ENCODE results near the gene ZFYVE28. TPM values are rescaled to one million over a fixed set of nuclear protein-coding genes. Genes with fewer than 3 reads are reported as not detected.

Gene ZFYVE28
- total RNA-seq, 1 donor: 2.7 TPM

DNA sequence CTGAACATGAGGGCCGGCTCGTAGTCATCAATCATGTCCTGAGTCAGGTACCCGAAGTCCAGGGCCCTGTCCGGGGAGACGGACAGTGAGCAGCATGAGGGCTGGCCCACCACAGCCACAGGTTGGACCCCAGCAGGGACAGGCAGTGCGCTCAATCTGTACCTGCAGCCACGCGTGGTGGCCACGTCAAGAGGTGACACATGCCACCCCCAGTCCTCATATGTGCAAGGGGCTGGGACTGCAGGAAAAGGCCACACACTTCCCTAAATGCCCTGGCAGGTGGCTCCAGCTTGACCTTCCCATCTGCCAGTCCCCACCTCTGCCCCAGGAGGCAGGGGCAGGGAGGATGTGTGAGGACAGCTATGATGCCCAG is 82.7 kb downstream of the ZFYVE28 start:
- no peak for DNase-seq (ENCODE audit: low read depth in 2 of 3, low spot score in 2 of 3)

DNA sequence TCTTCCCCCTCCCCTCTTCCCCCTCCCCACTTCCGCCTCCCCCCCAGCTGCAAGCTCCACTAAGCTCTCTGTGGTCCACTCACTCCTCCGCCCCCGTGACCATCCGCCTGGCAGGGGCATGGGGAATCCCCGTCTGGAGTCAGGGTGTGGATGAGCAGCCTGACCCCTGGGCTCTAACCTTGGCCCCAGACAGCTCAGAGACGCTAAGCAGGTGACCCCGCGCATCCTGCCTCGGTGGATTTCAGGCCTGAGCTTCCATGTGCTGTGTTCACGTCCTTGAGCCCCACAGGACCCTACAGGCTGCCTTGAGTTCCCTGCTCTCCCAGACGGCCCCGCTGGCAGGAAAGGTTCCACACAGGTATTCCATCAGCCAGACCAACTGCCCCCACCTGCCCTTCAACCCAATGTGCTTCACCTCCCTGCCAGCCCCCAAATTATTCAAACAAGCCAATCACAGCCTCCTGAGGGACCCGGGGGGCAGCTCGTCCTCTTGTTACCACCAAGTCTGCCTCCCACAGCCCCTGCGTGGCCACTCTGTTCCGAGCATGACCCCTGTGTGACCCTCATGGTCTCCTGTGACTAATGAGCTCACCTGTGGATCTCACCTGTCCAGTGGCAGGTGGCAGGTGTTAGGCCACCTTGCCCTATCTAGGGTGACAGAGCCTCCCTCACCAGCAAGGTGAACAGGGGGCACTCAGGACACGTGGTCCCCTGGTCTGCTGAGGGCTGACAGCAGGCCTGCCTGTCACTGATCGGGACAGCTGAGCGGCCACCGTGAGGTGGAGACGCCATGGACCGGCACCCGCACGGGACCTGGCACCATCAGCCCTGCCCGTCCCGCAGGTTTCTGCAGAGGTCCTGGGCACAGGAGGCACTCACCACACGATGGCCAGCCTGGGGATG is 83.4 kb downstream of the ZFYVE28 start:
- DNase-seq (ENCODE audit: low read depth in 2 of 3, low spot score in 2 of 3): no peak

DNA sequence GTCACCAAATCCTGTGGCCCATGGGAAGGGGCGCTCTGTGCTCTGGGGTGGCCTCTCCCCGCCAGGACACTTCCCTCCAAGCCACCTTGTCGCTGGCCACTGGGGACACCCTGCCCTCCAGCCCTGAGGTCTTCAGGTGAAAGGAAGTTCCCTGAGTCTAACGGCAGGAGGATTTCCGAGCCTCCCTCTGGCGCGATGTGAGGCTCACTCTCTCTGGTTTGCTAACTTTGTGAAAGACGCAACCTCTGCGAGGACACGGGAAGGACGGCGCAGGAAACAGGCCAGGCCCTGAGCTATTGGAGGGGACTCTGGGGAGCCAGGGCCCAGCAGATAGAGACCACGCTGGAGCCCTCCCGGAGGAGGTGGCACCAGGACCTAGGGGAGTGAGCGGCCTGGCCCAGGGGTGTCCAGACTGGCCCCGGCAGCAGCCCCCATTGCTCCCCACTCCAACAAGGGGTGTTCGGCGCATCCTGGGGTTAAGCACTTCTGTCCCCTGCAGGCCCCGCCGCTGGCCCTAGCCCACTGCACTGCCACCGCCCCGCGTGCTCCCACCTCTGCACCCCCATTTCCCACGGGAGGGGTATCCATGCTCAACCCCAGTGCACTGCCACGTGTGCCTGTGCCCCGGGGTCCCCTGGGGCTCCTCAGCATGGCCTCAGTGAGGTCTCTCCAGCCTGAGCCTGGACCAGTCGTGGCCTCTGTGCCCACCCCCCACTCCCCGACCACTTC is 84.4 kb downstream of the ZFYVE28 start:
- DNase-seq (ENCODE audit: low read depth in 2 of 3, low spot score in 2 of 3): no peak

DNA sequence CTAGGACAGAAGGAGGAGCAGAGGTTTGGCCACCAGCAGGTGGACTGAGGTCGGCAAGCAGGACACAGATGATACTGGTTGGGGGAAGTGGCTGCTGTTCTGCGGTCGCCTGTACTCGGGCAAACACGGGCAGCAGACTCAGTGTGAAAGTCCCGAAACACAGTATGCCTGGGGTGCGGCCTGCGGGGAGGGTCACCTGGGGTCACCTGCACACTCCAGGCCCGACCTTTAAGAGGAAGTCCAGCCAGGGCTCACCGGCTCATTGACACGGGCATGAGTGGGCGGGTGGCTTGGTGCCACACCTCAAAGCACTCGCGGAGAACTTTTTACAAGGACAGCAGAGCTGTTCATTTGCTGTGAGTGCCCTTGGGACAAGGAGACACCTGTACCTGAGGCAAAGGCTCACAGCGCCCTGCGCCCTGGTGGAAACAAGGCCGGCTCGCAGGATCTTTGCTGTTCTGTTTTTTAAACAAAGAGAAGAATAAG is 85.0 kb downstream of the ZFYVE28 start:
- peak in 2 of 3 donors; percentile 57 to 66 for DNase-seq (ENCODE audit: low read depth in 2 of 3, low spot score in 2 of 3)

DNA sequence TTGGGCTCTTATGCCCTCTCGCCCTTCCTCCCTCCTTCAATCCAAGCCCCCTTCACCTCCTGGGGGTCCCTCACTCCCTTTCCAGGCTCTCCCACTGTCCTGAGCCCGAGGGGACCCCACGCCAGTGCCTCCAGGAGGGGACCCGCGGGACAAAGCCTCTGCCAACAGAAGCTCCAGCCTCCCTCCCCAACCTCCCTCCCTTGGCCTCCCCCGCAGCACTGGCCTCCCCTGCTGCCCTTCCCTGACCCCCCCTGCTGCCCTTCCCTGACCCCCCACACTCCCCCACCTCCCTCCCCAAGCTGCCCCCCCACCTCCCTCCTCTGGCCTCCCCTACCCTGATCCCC is 85.5 kb downstream of the ZFYVE28 start:
- DNase-seq (ENCODE audit: low read depth in 2 of 3, low spot score in 2 of 3): no peak

DNA sequence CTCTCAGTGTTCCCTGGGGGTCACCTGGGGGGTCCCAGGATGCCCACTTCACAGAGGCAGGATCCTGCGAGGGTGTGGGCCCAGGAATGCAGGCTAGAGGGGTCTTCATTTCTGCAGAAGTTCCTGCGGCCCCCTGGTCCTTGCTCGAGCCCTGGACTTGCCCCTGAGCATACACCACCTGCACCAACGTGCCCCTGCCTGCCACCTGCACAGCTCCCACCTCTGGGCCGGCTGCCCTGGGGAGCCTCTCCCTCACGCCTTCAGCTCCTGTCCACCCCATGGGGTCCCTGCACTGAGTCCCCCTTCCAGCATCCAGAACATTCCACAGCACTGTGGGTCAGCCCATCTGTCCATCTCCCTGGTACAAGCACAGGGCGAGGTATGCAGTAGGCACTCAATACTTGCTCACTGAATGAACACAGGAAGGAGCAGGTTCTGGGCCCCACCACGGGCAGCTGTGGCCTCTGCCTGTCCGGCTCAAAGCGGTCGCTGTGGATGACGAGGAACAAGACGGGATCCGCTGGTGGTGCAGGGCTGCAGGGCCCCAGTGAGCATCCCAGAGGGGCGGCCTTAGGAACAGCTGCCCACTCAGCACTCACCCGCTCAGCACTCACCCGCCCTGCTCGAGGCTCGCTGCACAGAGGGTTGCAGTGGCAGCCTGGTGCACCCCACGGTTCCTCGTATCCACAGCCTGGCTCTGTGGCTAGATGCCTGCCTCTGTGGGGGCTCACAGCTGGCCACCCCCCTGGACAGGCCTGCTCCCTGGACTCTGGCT is 86.1 kb downstream of the ZFYVE28 start:
- no peak for DNase-seq (ENCODE audit: low read depth in 2 of 3, low spot score in 2 of 3)

DNA sequence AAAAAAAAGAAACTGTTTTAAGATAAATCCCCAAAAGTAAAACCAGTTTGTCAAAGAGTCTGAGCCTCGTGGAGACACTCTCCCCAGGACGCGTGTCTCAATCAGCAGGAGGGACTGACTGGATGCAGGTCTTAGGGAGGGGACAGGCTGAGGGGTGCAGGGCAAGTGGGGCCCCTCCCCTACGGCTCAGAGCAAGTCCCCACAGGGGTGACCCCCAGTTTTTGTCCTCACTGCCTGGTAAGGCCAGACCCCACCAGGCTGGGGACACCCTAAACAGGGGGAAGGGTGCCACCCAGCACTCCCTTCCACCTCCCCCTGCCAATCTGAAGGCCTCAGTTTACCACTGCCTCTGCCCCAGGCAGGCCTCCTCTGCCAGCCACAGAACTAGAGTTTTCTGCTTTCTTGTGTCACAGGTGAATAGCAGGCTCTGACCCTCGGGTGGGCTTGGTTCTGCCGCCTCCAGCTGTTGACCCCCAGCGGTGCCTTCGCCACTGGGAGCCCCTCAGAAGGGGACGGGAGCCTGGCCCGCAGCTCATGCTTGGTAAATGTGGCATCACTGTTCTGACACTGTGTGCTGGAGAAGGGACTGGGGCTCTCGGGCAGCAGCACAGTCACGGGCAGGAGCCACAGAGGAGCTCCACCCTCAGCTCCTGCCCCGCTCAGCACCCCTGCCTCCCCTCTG is 86.8 kb downstream of the ZFYVE28 start:
- DNase-seq (ENCODE audit: low read depth in 2 of 3, low spot score in 2 of 3): no peak

DNA sequence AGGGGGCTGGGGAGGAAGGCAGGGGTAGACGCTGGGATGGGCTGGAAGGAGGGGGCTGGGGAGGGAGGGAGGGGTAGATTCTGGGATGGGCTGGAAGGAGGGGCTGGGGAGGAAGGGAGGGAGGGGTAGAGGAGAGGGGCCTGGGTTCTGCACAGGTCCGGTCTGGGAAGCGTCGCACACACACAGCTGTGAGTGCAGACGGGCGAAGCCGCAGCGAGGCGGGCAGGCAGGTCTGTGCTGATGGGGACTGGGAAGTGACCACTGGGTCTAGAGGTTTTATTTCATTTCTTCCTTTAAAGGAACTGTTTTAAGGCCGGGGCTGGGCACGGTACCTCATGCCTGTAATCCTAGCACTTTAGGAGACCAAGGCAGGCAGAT is 87.4 kb downstream of the ZFYVE28 start:
- DNase-seq (ENCODE audit: low read depth in 2 of 3, low spot score in 2 of 3): no peak

DNA sequence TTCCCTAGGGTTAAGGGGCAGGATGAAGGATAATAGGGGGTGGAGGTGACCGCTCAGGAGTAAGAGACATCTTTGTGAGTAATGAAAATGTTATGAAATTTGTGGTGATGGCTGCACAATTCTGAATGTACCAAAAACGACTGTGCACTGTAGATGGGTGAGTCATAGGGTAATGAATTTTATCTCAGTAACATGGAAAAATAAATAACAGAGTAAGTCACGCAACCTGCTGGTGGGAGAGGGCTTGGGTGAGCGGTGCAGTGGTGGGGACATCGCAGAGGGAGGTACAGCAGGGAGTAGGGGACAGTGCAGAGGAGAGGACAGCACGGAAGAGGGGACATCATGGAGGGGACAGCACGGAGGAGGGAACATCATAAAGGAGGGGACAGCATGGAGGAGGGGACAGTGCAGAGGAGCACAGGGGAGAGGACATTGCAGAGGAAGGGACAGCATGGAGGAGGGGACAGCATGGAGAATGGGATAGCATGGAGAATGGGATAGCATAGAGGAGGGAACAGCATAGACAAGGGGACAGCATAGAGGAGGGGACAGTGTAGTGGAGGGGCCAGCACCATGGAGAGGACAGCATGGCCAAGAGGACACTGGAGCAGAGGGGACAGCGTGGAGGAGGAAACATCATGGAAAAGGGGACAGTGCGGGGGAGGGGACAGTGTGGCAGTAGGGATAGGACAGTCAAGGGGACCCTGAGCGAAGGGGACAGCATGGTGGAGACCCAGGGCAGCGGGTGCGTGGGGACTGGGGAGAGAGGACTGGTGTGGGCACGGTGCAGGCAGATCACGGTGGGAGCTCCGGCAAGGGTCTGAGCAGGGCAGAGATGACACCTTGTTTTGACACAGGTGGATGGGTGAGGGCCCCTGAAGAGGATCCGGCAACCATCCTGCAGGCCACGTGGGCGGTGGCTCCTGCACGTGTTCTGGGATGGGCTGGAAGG is 88.1 kb downstream of the ZFYVE28 start:
- DNase-seq (ENCODE audit: low read depth in 2 of 3, low spot score in 2 of 3): no peak

DNA sequence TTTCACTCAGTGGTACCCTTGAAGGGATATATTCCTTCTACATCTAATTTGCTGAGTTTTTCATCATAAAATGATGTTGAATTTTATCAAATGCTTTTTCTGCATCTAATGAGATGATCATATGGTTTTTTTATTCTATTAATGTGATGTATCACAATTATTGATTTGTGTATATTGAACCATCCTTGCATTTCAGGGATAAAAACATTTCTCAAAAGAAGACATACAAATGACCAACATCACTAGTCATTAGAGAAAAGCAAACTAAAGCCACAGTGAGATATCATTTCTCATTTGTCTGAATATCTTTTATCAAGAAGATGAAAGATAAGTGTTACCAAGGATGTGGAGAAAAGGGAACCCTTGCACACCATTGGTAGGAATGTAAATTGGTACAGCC is 90.9 kb downstream of the ZFYVE28 start:
- no peak for DNase-seq (ENCODE audit: low read depth in 2 of 3, low spot score in 2 of 3)

DNA sequence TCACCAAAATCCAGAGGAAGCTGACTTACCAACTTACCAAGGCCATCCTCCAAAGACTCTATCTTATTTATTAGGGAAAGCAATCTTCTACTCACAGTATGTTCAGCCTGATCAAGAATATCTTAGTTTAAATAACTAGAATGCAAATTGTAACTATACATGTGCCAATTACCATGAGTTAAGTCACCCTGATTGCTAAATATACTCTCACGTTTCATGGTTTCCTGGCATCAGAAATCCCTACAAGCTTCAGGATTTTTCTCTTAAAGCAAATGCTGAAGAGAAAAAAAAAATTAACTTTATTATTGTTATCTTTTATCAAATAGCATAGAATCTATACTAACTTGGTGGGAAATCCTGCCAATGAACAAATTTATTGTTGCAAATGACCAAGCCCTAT is 93.6 kb downstream of the ZFYVE28 start:
- DNase-seq (ENCODE audit: low read depth in 2 of 3, low spot score in 2 of 3): no peak

DNA sequence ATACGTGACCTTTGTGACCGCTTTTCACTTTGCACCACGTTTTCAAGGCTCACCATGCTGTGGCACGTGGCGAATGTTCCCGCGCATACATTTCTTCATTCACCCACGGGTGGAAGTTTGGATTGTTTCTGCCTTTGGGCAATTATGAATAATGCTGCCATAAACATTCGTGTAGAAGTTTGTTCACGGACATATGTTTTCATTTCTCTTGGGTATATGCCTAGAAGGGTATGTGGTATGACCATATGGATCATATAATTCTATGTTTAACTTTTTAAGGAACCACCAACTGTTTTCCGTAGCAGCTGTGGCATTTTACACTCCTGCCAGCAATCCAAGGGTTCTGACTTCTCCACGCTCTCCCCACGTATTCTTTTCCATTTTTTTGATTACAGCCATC is 95.6 kb downstream of the ZFYVE28 start:
- DNase-seq (ENCODE audit: low read depth in 2 of 3, low spot score in 2 of 3): no peak

DNA sequence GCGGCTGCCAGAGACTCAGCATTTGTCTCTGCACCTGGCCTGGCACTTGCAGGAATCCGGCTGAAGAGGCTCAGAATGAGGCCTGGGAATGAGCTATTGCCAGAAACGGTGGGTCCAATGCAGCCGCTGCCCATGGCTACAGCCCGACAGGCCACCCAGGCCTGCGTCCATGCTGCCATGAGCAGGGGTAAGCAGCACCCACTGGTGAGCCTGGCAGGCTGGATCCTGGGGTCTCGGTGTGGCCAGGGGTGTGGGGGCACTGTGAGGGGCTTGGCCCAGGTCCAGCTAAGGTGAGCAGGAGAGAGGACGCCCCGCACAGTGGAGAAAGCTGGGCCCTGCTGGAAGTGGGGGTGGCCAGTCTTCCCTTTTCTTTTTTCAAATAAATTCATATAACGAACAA is 96.2 kb downstream of the ZFYVE28 start:
- DNase-seq (ENCODE audit: low read depth in 2 of 3, low spot score in 2 of 3): no peak

DNA sequence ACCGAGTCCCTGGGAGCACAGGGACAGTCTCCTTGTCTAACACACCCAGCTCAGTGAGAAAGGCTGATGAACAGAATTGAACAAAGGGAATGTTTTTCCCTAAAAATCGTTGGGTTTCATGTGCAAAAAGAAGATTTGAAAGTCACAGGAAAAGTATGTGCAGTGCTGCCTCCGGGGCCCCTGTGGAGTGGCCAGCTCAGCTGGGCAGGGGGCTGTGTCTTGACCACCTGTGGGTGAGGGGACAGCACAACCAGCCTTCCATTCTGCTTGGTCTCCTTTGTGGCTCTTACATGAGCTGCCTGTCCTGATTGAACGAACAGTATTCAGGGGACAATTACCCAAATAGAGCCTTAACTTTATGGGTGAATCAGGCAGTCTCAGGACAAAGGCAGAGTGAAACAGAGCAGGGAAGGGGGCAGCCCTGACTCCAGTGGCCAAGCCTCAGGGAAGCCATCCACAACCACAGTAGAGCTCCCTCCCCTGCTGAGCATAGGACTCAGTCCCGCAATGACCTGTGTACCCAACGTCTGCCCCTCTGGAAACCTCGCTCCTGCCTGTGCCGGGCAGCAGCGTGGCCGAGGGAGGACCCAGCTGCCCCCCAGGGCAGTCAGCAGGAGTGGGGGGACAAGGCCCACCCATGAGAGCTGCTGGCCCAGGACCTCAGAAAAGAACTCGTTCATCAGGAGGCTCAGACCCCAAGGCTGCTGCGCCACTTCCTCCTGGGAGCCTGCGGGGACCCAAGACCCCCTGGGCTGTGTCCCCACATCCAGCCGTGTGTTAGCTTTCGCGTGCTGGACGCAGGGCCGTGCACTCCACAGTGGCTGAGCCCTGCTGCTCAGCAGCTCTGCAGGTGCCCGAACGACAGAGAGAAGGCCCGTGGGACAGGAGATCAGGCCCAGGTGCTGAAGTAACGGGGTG is 96.9 kb downstream of the ZFYVE28 start:
- DNase-seq (ENCODE audit: low read depth in 2 of 3, low spot score in 2 of 3): no peak

DNA sequence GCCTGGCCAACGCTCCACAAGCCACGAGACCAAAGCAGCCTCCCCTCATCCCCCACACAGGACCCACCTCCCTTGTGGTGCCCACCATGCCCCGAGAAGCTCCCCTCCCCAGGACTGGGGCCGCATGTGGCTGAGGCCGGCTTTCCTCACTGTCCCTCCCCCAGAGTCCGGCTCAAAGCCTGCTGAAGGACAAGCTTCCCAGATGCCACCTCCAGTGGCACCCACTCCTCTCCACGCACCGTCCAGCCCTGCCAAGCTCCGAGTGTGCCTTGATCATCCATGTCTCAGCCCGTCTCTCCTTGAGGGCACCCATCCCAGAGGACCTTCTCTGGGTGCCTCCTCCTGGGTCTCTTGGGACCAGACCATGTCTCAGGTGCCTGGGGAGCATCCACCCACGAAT is 97.7 kb downstream of the ZFYVE28 start:
- DNase-seq (ENCODE audit: low read depth in 2 of 3, low spot score in 2 of 3): no peak

DNA sequence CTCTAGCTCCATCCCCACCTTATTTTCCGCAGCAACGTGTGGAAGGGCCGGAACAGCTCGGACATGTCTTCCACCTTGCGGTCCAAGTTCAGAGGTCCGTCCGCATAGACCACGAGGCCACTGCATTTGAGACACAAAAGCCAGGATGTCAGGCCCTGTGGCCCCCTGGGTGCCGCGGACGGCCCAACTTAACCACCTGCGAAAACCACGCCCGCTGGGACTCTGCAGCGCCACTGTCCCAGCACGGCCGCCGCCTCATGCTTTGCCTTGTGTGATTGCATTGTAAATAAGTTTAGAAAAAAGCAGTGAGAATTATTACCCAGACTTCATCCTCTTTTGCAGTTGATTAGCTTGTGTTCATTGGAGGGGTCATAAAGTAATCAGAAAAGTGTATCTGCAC is 98.3 kb downstream of the ZFYVE28 start:
- DNase-seq (ENCODE audit: low read depth in 2 of 3, low spot score in 2 of 3): no peak

DNA sequence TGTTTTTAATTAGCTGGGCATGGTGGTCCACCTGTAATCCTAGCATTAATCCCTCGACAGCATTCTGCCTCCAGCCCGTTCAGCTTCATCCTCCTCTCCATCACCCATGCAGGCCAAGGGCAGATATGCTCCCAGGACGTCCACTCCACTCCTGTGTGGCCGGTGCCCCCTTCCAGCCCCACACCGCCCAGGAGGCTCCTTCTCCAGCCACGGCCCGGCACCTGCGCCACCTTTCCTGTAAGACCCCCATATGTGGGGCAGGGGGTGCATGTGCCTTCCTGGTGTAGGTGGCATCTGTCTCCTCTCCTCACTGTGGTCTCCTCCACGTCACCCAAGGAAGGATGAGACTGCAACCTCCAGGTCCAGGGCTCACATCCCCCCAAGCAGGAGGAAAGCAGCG is 99.6 kb downstream of the ZFYVE28 start:
- DNase-seq (ENCODE audit: low read depth in 2 of 3, low spot score in 2 of 3): no peak

DNA sequence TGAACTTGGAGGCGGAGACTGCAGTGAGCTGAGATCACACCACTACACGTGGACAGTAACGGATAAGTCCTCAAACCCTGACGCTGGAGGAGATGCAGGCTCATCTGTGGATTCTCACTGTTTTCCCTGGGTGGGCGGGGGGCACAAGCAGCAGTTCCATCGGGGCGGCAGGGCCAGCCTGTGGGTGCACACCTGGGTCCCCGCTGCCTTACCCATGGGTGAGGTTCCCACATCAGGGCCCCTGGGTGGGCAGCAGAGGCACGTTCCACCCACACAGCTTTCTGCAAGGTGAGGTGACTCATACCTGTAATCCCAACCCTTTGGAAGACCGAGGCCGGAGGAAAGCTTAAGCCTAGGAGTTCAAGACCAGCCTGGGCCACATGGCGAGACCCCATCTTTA is 100.0 kb downstream of the ZFYVE28 start:
- DNase-seq (ENCODE audit: low read depth in 2 of 3, low spot score in 2 of 3): no peak

DNA sequence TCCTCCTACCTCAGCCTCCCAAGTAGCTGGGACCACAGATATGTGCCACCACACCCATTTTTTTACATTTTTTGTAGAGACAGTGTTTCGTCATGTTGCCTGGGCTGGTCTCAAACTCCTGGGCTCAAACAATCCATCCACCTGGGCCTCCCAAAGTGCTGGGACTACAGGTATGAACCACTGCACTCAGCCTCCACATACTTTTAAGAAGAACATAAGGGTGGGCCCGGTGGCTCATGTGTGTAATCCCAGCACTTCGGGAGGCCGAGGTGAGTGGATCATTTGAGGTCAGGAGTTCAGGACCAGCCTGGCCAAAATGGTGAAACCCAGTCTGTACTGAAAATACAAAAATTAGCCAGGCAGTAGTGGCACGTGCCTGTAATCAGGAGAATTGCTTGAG is 105.1 kb downstream of the ZFYVE28 start:
- no peak for DNase-seq (ENCODE audit: low read depth in 2 of 3, low spot score in 2 of 3)

Measured in hematopoietic multipotent progenitor cell (in vitro differentiated cells).